ENCODE results near the gene UQCR10. TPM values are rescaled to one million over a fixed set of nuclear protein-coding genes. Genes with fewer than 3 reads are reported as not detected.

Gene UQCR10
- total and polyA plus RNA-seq, 7 donors: 37.9 to 555 (median 84.5) TPM

- TF ChIP-seq CTCF (IDR thresholded peaks at IDR 0.05) (no peak), EP300 (IDR thresholded peaks at IDR 0.05) (no peak), POLR2A (IDR thresholded peaks at IDR 0.05) (no peak), POLR2AphosphoS5 (IDR thresholded peaks at IDR 0.05) (no peak)
- Histone ChIP-seq H3K27me3 (peaks cover 23 to 57% (median 47%) of the 10 kb centered on the region in 3 donors), H3K4me3 (peak overlapping the region in 3 of 4 donors; percentile 3 to 40 (median 20)), H3K4me1 (peaks cover 0 to 16% (median 11%) of the 10 kb centered on the region in 4 donors), H3K36me3 (no peaks in the 10 kb centered on the region), H3K9me3 (no peaks in the 10 kb centered on the region), H3K27ac (no peak overlapping the region)
- DNase-seq: no peak
- 7 to 8% methylated on average over 53 of the region's 53 CpGs for WGBS, 2 donors
- intact Hi-C loops (cut with DNase I): no loop called here
These were observed 46.3 kb upstream of the UQCR10 start for GRCh38 chr22:29720811-29721323.

- Histone ChIP-seq H3K36me3 (no peaks in the 10 kb centered on the region), H3K4me1 (peaks cover 0 to 16% (median 11%) of the 10 kb centered on the region in 4 donors), H3K27ac (no peak overlapping the region), H3K4me3 (no peak overlapping the region), H3K27me3 (peaks cover 23 to 54% (median 46%) of the 10 kb centered on the region in 3 donors), H3K9me3 (no peaks in the 10 kb centered on the region)
- TF ChIP-seq POLR2AphosphoS5 (IDR thresholded peaks at IDR 0.05) (no peak), EP300 (IDR thresholded peaks at IDR 0.05) (no peak), POLR2A (IDR thresholded peaks at IDR 0.05) (no peak)
- no peak for DNase-seq
- intact Hi-C loops (cut with DNase I): no loop called here
- 70 to 78% methylated on average over 7 of the region's 7 CpGs for WGBS, 2 donors
These were observed 45.0 kb upstream of the UQCR10 start for GRCh38 chr22:29722151-29722550.

- TF ChIP-seq POLR2A (IDR thresholded peaks at IDR 0.05) (no peak), CTCF (IDR thresholded peaks at IDR 0.05) (no peak), POLR2AphosphoS5 (IDR thresholded peaks at IDR 0.05) (no peak), EP300 (IDR thresholded peaks at IDR 0.05) (no peak)
- H3K4me1 ChIP-seq: peaks cover 0 to 16% (median 11%) of the 10 kb centered on the region in 4 donors
- peaks cover 23 to 50% (median 42%) of the 10 kb centered on the region in 3 donors for H3K27me3 ChIP-seq
- H3K36me3 ChIP-seq: no peaks in the 10 kb centered on the region
- no peak overlapping the region for H3K27ac ChIP-seq
- no peaks in the 10 kb centered on the region for H3K9me3 ChIP-seq
- no peak for DNase-seq
- H3K4me3 ChIP-seq: no peak overlapping the region
- intact Hi-C loops (cut with DNase I): no loop called here
- WGBS, 2 donors: 84 to 85% methylated on average over 16 of the region's 16 CpGs
These were observed 44.6 kb upstream of the UQCR10 start for GRCh38 chr22:29722587-29722986.

- Histone ChIP-seq H3K4me1 (peaks cover 0 to 16% (median 11%) of the 10 kb centered on the region in 4 donors), H3K4me3 (no peak overlapping the region), H3K9me3 (no peaks in the 10 kb centered on the region), H3K36me3 (no peaks in the 10 kb centered on the region), H3K27me3 (peaks cover 23 to 38% (median 32%) of the 10 kb centered on the region in 3 donors), H3K27ac (no peak overlapping the region)
- intact Hi-C loops (cut with DNase I): no loop called here
- TF ChIP-seq CTCF (IDR thresholded peaks at IDR 0.05): no peak
- TF ChIP-seq EP300 (IDR thresholded peaks at IDR 0.05): no peak
- no peak for TF ChIP-seq POLR2AphosphoS5 (IDR thresholded peaks at IDR 0.05)
- no peak for TF ChIP-seq POLR2A (IDR thresholded peaks at IDR 0.05)
- 90 to 96% methylated on average over 10 of the region's 10 CpGs for whole genome bisulfite sequencing, 2 donors
- no peak for DNase-seq
These were observed 43.4 kb upstream of the UQCR10 start for GRCh38 chr22:29723766-29724165.

GRCh38 chr22:29724843-29725242 is 42.3 kb upstream of the UQCR10 start:
- TF ChIP-seq CTCF (IDR thresholded peaks at IDR 0.05): no peak
- TF ChIP-seq POLR2A (IDR thresholded peaks at IDR 0.05): no peak
- no peak for TF ChIP-seq EP300 (IDR thresholded peaks at IDR 0.05)
- no peak for TF ChIP-seq POLR2AphosphoS5 (IDR thresholded peaks at IDR 0.05)
- Histone ChIP-seq H3K27me3 (peaks cover 13 to 27% (median 21%) of the 10 kb centered on the region in 3 donors), H3K4me1 (peaks cover 0 to 11% (median 9%) of the 10 kb centered on the region in 4 donors), H3K27ac (no peak overlapping the region), H3K9me3 (no peaks in the 10 kb centered on the region), H3K4me3 (no peak overlapping the region), H3K36me3 (peaks cover 0 to 6% (median 0%) of the 10 kb centered on the region in 4 donors)
- intact Hi-C loops (cut with DNase I): no loop called here
- 68 to 77% methylated on average over 8 of the region's 8 CpGs for WGBS, 2 donors
- DNase-seq: no peak

Data from sigmoid colon (tissue), 7 donors.